GM18526 (cell line): ENCODE data around the gene ZNF454.

ENCODE experiments used
- POLR2A ChIP-seq: IDR thresholded peaks from 3 replicates; pipeline ENCODE4 v1.6.1; 2011; ENCODE audit not compliant: insufficient read length; ENCODE audit errors: extremely low read depth

Gene ZNF454

GRCh38 chr5:178988436-178989220, 47.6 kb downstream of the ZNF454 start:
- no peak for TF ChIP-seq POLR2A

GRCh38 chr5:178989311-178989710, 48.3 kb downstream of the ZNF454 start:
- no peak for TF ChIP-seq POLR2A

GRCh38 chr5:178990491-178990890, 49.5 kb downstream of the ZNF454 start:
- TF ChIP-seq POLR2A, result no peak

GRCh38 chr5:178991190-178992145, 50.5 kb downstream of the ZNF454 start:
- TF ChIP-seq POLR2A, result no peak

- TF ChIP-seq POLR2A, result no peak
These were observed 51.4 kb downstream of the ZNF454 start for GRCh38 chr5:178992291-178992895.

GRCh38 chr5:178993236-178993765, 52.3 kb downstream of the ZNF454 start:
- no peak for TF ChIP-seq POLR2A

- no peak for TF ChIP-seq POLR2A
These were observed 53.1 kb downstream of the ZNF454 start for GRCh38 chr5:178993955-178994579.

GRCh38 chr5:178994580-178995340, 53.8 kb downstream of the ZNF454 start, which contains the start of gene GRM6:
GRM6 (minus strand) TSS chr5:178995320; CDS start chr5:178994944, 376 bp downstream.
- no peak for TF ChIP-seq POLR2A

- no peak for TF ChIP-seq POLR2A
These were observed 54.3 kb downstream of the ZNF454 start for GRCh38 chr5:178995341-178995690.

GRCh38 chr5:178996156-178996555, 55.2 kb downstream of the ZNF454 start:
- TF ChIP-seq POLR2A, result no peak

- TF ChIP-seq POLR2A, result no peak
These were observed 56.2 kb downstream of the ZNF454 start for GRCh38 chr5:178997191-178997590.

GRCh38 chr5:178998441-178998840, 57.4 kb downstream of the ZNF454 start:
- no peak for TF ChIP-seq POLR2A

- no peak for TF ChIP-seq POLR2A
These were observed 65.6 kb downstream of the ZNF454 start for GRCh38 chr5:179006564-179006963.

GRCh38 chr5:179008667-179009066, 67.7 kb downstream of the ZNF454 start:
- TF ChIP-seq POLR2A, result no peak
